ACC112 (cell line): ENCODE results near the gene ELOVL2.

Experiments
- H2AFZ ChIP-seq: fragments of 200-600 bp; sonication (generic); one replicate; pipeline ENCODE4 v1.6.0; 2017; ENCODE audit warnings: antibody characterized with exemption, low read length; ENCODE audit not compliant: unreplicated experiment
- H3K27ac ChIP-seq: fragments of 200-600 bp; sonication (generic); 2 replicates; pipeline ENCODE4 v1.5.1; 2014; ENCODE audit warnings: low read depth, mild to moderate bottlenecking, antibody characterized with exemption, low read length, moderate library complexity
- H3K27me3 ChIP-seq: fragments of 200-600 bp; sonication (generic); 2 replicates; pipeline ENCODE4 v1.6.1; 2014; ENCODE audit warnings: mild to moderate bottlenecking, antibody characterized with exemption, low read length, moderate library complexity, mixed read lengths; ENCODE audit not compliant: insufficient read depth
- H3K36me3 ChIP-seq: fragments of 200-600 bp; sonication (generic); 2 replicates; pipeline ENCODE4 v1.6.1; 2016; ENCODE audit warnings: mild to moderate bottlenecking, antibody characterized with exemption, low read length, moderate library complexity, mixed read lengths; ENCODE audit not compliant: insufficient read depth
- H3K4me1 ChIP-seq: fragments of 200-600 bp; sonication (generic); one replicate; pipeline ENCODE4 v1.6.1; 2016; ENCODE audit warnings: low read length, mixed read lengths; ENCODE audit not compliant: insufficient read depth, unreplicated experiment, control insufficient read depth
- H3K4me3 ChIP-seq: fragments of 200-600 bp; sonication (generic); 2 replicates; pipeline ENCODE4 v1.5.1; 2014; ENCODE audit warnings: mild to moderate bottlenecking, low read depth, low read length
- H3K79me2 ChIP-seq: fragments of 200-600 bp; sonication (generic); one replicate; pipeline ENCODE4 v1.6.0; 2016; ENCODE audit warnings: low read length; ENCODE audit not compliant: control insufficient read depth, unreplicated experiment, insufficient read depth

ELOVL2 gene

DNA sequence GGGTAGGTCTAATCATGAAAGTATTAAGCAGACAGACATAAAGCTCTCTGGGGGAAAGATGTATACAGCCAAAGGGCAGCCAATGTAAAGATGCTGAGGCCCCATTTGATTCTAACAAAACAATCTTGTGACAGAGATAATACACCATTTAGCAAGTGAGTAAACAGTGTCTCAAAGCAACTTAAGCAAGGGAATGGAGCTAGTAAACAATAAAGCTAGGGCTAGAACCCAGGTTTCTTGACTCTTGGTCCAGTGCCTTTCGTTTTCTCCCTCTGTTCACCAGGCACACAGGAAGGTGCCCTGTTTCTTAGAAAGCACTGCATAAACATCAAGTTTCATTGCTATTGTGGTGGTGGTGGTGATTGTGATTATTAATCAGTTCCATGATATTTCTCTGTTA is 5.1 kb downstream of the ELOVL2 start:
- H3K4me1 ChIP-seq = peaks cover 3% of the 10 kb centered on the region
- H3K27ac ChIP-seq = no peak overlapping the region
- peaks cover 29% of the 10 kb centered on the region for H3K27me3 ChIP-seq
- no peak overlapping the region for H3K4me3 ChIP-seq
- no peak overlapping the region for H2AFZ ChIP-seq
- H3K36me3 ChIP-seq = no peaks in the 10 kb centered on the region
- H3K79me2 ChIP-seq = no peaks in the 10 kb centered on the region

GRCh38 chr6:11036977-11037430 is 7.1 kb downstream of the ELOVL2 start:
- no peaks in the 10 kb centered on the region for H3K36me3 ChIP-seq
- H3K27ac ChIP-seq = no peak overlapping the region
- no peak overlapping the region for H2AFZ ChIP-seq
- H3K27me3 ChIP-seq = peaks cover 8% of the 10 kb centered on the region
- no peak overlapping the region for H3K4me3 ChIP-seq
- H3K4me1 ChIP-seq = peaks cover 16% of the 10 kb centered on the region
- H3K79me2 ChIP-seq = no peaks in the 10 kb centered on the region

GRCh38 chr6:11036351-11036740 is 7.8 kb downstream of the ELOVL2 start:
- 0 out of 2 replicates have a peak, but pooled peaks cover 5% of the 10 kb centered on the region for H3K27me3 ChIP-seq
- no peak overlapping the region for H3K27ac ChIP-seq
- H3K4me3 ChIP-seq = no peak overlapping the region
- no peaks in the 10 kb centered on the region for H3K36me3 ChIP-seq
- H3K4me1 ChIP-seq = peaks cover 16% of the 10 kb centered on the region
- H2AFZ ChIP-seq = no peak overlapping the region
- no peaks in the 10 kb centered on the region for H3K79me2 ChIP-seq

DNA sequence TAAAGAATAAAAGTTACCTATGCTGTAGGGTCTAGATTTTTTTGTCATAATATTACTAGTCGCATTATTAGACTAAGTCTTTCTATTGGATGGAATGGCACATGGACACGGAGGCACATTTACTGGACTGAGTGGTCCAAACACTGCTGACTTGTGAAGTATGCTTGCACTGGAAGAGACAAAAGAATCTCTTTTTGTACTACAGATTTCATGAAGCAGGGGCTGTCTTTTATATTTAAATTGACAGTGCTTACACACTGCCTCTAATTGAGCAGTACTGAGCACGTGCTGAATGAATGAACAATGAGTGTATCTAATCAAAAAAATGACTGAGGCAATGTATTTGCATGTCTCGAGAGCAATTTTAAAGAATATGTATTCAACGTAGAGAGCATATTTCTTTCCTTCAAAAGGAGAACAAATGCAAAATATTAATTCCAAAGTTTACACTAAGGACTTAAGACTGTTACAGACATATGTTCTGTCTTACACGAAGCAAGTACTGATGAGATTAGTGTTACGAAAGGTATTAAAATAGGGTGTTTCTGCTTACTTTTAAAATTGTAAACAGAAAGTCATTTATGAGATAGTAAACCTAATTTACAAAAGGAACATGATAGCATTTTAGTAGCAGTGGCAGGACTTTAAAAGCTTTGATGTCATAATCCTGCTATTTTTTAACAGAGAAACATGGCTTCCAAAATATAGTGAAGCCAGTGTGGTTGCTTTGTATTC is 8.3 kb downstream of the ELOVL2 start:
- no peak overlapping the region for H3K4me3 ChIP-seq
- H3K27ac ChIP-seq = no peak overlapping the region
- no peak overlapping the region for H2AFZ ChIP-seq
- no peaks in the 10 kb centered on the region for H3K79me2 ChIP-seq
- H3K27me3 ChIP-seq = 0 out of 2 replicates have a peak, but pooled peaks cover 5% of the 10 kb centered on the region
- peaks cover 16% of the 10 kb centered on the region for H3K4me1 ChIP-seq
- no peaks in the 10 kb centered on the region for H3K36me3 ChIP-seq

- H3K79me2 ChIP-seq = no peaks in the 10 kb centered on the region
- no peaks in the 10 kb centered on the region for H3K27me3 ChIP-seq
- H2AFZ ChIP-seq = peak overlapping the region; percentile 32
- H3K4me3 ChIP-seq = no peak overlapping the region
- H3K36me3 ChIP-seq = no peaks in the 10 kb centered on the region
- H3K27ac ChIP-seq = peak overlapping the region; percentile 33; the same call in 1 of the 2 replicates
- H3K4me1 ChIP-seq = peaks cover 16% of the 10 kb centered on the region
Observed at GRCh38 chr6:11033825-11034224, 10.3 kb downstream of the ELOVL2 start.

DNA sequence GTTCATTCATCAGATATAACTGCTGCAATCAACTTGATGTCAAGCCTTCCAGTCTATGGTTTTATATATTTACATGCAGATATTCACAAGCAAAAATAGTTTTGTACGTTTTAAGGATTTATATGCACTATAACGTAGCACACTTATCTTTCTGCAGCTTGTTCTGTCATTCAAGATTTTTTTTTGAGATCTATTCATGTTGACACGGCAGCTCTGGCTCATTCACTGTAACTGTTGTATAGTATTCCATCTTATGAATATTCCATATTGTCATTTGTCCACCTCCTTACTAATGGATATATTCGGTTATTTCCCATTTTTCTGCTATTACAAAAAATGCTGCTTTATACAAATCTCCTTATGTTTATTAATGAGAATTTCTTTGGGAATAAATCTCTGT is 13.2 kb downstream of the ELOVL2 start:
- Histone ChIP-seq H3K79me2 (no peaks in the 10 kb centered on the region), H3K27ac (no peak overlapping the region), H3K27me3 (no peaks in the 10 kb centered on the region), H3K36me3 (no peaks in the 10 kb centered on the region), H2AFZ (no peak overlapping the region), H3K4me1 (peaks cover 16% of the 10 kb centered on the region), H3K4me3 (no peak overlapping the region)

DNA sequence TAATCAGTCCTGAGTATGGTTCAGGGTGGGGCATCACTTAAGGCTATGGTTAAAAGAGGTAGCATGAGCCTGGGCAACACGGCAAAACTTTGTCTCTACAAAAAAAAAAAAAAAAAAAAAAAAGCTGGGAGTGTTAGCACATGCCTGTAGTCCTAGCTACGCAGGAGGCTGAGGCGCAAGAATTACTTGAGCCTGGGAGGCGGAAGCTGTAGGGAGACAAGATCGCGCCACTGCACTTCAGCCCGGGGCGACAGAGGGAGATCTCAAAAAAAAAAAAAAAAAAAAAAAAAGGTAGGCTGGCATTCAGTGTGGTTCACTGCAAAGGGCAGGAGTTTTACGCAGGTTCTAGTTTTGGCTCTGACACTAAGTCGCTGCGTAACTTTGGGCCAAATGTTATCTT is 15.1 kb downstream of the ELOVL2 start:
- H3K4me3 ChIP-seq = no peak overlapping the region
- H3K79me2 ChIP-seq = no peaks in the 10 kb centered on the region
- peaks cover 12% of the 10 kb centered on the region for H3K4me1 ChIP-seq
- no peaks in the 10 kb centered on the region for H3K27me3 ChIP-seq
- no peak overlapping the region for H3K27ac ChIP-seq
- no peak overlapping the region for H2AFZ ChIP-seq
- no peaks in the 10 kb centered on the region for H3K36me3 ChIP-seq

DNA sequence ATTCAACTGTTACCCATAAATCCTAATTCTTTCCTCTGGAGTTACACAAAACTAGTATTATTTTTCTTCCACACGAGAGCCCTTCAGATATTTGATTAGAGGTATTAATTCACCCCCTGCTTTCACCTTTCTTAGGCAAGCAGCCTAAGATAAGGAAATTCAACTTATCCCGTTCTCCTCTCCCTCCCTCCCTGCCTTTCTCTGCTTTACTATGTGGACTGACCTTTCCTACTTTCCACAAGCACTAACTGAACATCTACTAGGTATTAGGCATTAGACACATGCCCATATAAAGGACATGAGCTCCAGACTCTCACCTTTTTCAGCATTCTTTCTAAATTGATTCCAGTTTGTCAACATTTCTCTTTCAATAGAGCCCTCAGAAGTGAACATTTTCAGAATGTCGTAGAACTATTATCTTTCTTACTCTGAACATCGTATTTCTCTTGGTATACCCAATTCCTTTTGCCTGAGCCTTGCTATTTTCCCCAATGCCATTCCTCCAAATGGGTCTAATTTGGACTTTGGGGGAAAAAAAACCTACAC is 16.5 kb downstream of the ELOVL2 start:
- no peaks in the 10 kb centered on the region for H3K36me3 ChIP-seq
- H3K27ac ChIP-seq = no peak overlapping the region
- H2AFZ ChIP-seq = no peak overlapping the region
- no peak overlapping the region for H3K4me3 ChIP-seq
- no peaks in the 10 kb centered on the region for H3K79me2 ChIP-seq
- H3K4me1 ChIP-seq = no peaks in the 10 kb centered on the region
- no peaks in the 10 kb centered on the region for H3K27me3 ChIP-seq

GRCh38 chr6:11025921-11026635 is 18.0 kb downstream of the ELOVL2 start:
- no peak overlapping the region for H3K27ac ChIP-seq
- H3K36me3 ChIP-seq = no peaks in the 10 kb centered on the region
- no peaks in the 10 kb centered on the region for H3K79me2 ChIP-seq
- no peaks in the 10 kb centered on the region for H3K27me3 ChIP-seq
- H3K4me3 ChIP-seq = no peak overlapping the region
- H2AFZ ChIP-seq = no peak overlapping the region
- no peaks in the 10 kb centered on the region for H3K4me1 ChIP-seq

GRCh38 chr6:11025130-11025529 is 19.0 kb downstream of the ELOVL2 start:
- no peaks in the 10 kb centered on the region for H3K27me3 ChIP-seq
- no peak overlapping the region for H2AFZ ChIP-seq
- no peaks in the 10 kb centered on the region for H3K36me3 ChIP-seq
- no peaks in the 10 kb centered on the region for H3K79me2 ChIP-seq
- H3K4me3 ChIP-seq = no peak overlapping the region
- no peak overlapping the region for H3K27ac ChIP-seq
- no peaks in the 10 kb centered on the region for H3K4me1 ChIP-seq

- Histone ChIP-seq H3K36me3 (no peaks in the 10 kb centered on the region), H3K4me3 (no peak overlapping the region), H3K4me1 (no peaks in the 10 kb centered on the region), H3K79me2 (no peaks in the 10 kb centered on the region), H3K27me3 (no peaks in the 10 kb centered on the region), H3K27ac (no peak overlapping the region), H2AFZ (no peak overlapping the region)
Observed at GRCh38 chr6:11023032-11023431, 21.1 kb downstream of the ELOVL2 start.
